ENCODE measurements around the gene SSTR5. TPM values are rescaled to one million over a fixed set of nuclear protein-coding genes. Genes with fewer than 3 reads are reported as not detected.

Gene SSTR5
- total RNA-seq, 5 donors from 2014 or later (not counting 1 experiment from before 2014, with no cell fraction given) = not detected

DNA sequence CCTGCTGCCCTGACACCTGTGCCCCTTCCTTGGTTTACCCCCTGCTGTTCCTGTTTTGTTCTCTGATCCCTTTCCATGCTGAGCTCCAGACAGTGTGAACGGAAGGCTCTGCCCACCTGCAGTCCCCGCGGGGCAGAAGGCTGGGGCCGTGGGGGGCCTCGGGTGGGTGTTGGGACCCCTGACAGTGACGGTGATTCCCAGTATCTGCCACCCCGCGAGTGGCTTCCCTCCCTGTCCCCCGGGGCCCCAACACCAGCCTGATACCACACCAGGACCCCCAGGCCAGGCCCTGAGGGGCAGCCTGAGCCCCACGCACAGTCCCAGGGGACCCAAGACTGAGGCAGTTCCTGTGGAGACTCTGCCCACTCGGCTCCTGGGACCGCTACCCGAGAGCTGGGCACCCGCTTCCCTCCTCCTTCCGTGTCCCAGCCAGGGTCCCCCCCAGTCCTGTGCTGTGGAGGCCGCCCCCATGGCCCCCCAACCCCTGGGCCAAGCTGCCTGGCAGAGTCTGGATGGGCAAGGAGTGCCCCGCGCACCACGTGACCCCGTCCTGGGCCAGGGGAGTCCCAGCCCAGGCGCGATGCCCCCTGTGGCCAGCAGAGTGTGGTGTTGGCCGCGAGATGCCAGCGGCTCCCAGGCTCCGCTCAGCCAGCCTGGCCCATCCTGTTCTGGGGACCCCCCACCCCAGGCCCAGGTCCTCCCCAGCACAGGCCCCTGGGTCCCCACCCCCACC lies 33.5 kb downstream of the SSTR5 start:
- peaks cover 0 to 20% of the 10 kb centered on the region in 2 donors for H3K27me3 Mint-ChIP-seq
- no peaks in the 10 kb centered on the region for H3K4me1 Mint-ChIP-seq
- H3K27ac Mint-ChIP-seq = no peak overlapping the region
- DNase-seq (peak in 23 of 35 experiments; percentile 10 to 57 (median 29)), ATAC-seq (replicated peaks in 1 of 4) (peak in 3 of 4 experiments; percentile 42 to 74 (median 43))
- Histone ChIP-seq H3K27ac (ENCODE audit: low read length) (no peak overlapping the region), H3K36me3 (ENCODE audit: control insufficient read depth in 2 of 2, extremely low read depth in 1 of 2, insufficient read depth in 1 of 2, low read length in 1 of 2) (no peaks in the 10 kb centered on the region), H3K4me1 (ENCODE audit: control insufficient read depth in 1 of 2, extremely low read depth in 1 of 2, insufficient read depth in 2 of 2, low read length in 2 of 2) (peaks cover 0 to 8% of the 10 kb centered on the region in 2 experiments), H3K9me3 (no peaks in the 10 kb centered on the region), H3K27me3 (replicated peaks in 1 of 2; ENCODE audit: control insufficient read depth in 2 of 2, extremely low read depth in 1 of 2, insufficient read depth in 2 of 2, low read length in 1 of 2) (peaks cover 2 to 82% of the 10 kb centered on the region in 2 experiments), H3K4me3 (ENCODE audit: control insufficient read depth in 1 of 2, extremely low read depth in 1 of 2, low read length in 1 of 2) (no peak overlapping the region)
- no peaks in the 10 kb centered on the region for H3K9me3 Mint-ChIP-seq
- H3K36me3 Mint-ChIP-seq = no peaks in the 10 kb centered on the region
- ChIA-PET CTCF (no interaction called here), POLR2A (no interaction called here)
- no peak overlapping the region for H3K4me3 Mint-ChIP-seq
- WGBS (ENCODE audit: insufficient coverage) = 45% methylated on average over 21 of the region's 26 CpGs

DNA sequence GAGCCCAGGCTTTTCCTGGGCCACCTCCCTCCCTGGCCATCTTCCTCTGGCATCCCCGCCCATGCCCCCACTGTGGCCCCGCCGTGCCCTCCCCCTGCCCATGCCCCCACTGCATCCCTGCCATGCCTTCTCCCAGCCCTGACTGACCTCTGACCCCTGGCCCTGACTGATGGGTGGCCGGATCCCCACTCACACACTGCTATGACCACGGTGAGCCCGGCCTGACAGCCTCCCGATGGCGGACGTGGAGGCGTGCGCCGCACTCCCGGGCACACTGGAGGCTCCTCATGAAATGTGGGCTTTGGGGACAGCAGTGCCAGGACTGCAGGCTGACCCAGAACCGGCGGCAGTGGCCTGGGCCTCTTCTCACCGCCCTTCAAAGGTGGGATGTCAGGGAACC lies 34.1 kb downstream of the SSTR5 start:
- 87% methylated on average over 14 of the region's 16 CpGs for WGBS (ENCODE audit: insufficient coverage)
- H3K4me1 Mint-ChIP-seq = no peaks in the 10 kb centered on the region
- ChIA-PET CTCF (interaction anchor here in 1 of 2 donors (0.6 to 0.8 kb wide), 2 partner anchors 87 to 179 kb away, joined by 4 to 5 read pairs; no protein-coding TSS in a partner anchor), POLR2A (no interaction called here)
- peaks cover 0 to 17% of the 10 kb centered on the region in 2 donors for H3K27me3 Mint-ChIP-seq
- H3K27ac ChIP-seq (ENCODE audit: low read length) = no peak overlapping the region
- H3K36me3 Mint-ChIP-seq = no peaks in the 10 kb centered on the region
- DNase-seq (no peak), ATAC-seq (replicated peaks in 1 of 4) (no peak)
- no peaks in the 10 kb centered on the region for H3K9me3 Mint-ChIP-seq
- no peak overlapping the region for H3K4me3 ChIP-seq (ENCODE audit: control insufficient read depth in 1 of 2, extremely low read depth in 1 of 2, low read length in 1 of 2)
- H3K27ac Mint-ChIP-seq = no peak overlapping the region
- H3K4me3 Mint-ChIP-seq = no peak overlapping the region
- H3K36me3 ChIP-seq (ENCODE audit: control insufficient read depth in 2 of 2, extremely low read depth in 1 of 2, insufficient read depth in 1 of 2, low read length in 1 of 2) = no peaks in the 10 kb centered on the region
- no peaks in the 10 kb centered on the region for H3K9me3 ChIP-seq
- H3K27me3 ChIP-seq (replicated peaks in 1 of 2; ENCODE audit: control insufficient read depth in 2 of 2, extremely low read depth in 1 of 2, insufficient read depth in 2 of 2, low read length in 1 of 2) = peaks cover 2 to 76% of the 10 kb centered on the region in 2 experiments
- peaks cover 0 to 8% of the 10 kb centered on the region in 2 experiments for H3K4me1 ChIP-seq (ENCODE audit: control insufficient read depth in 1 of 2, extremely low read depth in 1 of 2, insufficient read depth in 2 of 2, low read length in 2 of 2)

DNA sequence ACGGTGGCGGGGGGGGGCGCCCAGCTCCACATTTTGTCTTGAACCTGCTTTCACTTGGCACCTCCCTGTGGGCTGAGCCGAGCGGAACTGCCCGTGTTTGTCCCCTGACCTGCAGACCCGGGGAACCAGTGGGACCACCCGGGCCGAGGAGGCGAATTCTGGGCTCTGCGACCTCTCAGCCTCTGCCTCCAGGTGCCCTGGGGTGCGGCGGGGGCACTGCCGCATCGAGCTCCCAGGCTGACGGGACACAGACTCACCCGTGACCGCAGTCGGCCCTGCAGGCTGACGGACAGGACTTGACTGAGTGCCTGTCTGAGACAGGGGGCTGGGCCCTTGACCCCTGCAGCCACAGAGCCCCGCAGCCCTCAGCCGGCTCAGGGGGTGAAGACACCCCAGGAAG lies 34.6 kb downstream of the SSTR5 start:
- ChIA-PET POLR2A (no interaction called here), CTCF (interaction anchor here in 1 of 2 donors (0.6 to 0.8 kb wide), 2 partner anchors 87 to 180 kb away, joined by 4 to 5 read pairs; no protein-coding TSS in a partner anchor)
- H3K4me1 Mint-ChIP-seq = no peaks in the 10 kb centered on the region
- Histone ChIP-seq H3K9me3 (no peaks in the 10 kb centered on the region), H3K36me3 (ENCODE audit: control insufficient read depth in 2 of 2, extremely low read depth in 1 of 2, insufficient read depth in 1 of 2, low read length in 1 of 2) (no peaks in the 10 kb centered on the region), H3K27me3 (replicated peaks in 1 of 2; ENCODE audit: control insufficient read depth in 2 of 2, extremely low read depth in 1 of 2, insufficient read depth in 2 of 2, low read length in 1 of 2) (peaks cover 2 to 71% of the 10 kb centered on the region in 2 experiments), H3K4me3 (ENCODE audit: control insufficient read depth in 1 of 2, extremely low read depth in 1 of 2, low read length in 1 of 2) (no peak overlapping the region), H3K4me1 (ENCODE audit: control insufficient read depth in 1 of 2, extremely low read depth in 1 of 2, insufficient read depth in 2 of 2, low read length in 2 of 2) (peaks cover 0 to 8% of the 10 kb centered on the region in 2 experiments), H3K27ac (ENCODE audit: low read length) (no peak overlapping the region)
- no peak overlapping the region for H3K4me3 Mint-ChIP-seq
- no peaks in the 10 kb centered on the region for H3K36me3 Mint-ChIP-seq
- no peaks in the 10 kb centered on the region for H3K9me3 Mint-ChIP-seq
- H3K27ac Mint-ChIP-seq = no peak overlapping the region
- DNase-seq (no peak), ATAC-seq (replicated peaks in 1 of 4) (no peak)
- H3K27me3 Mint-ChIP-seq = peaks cover 0 to 17% of the 10 kb centered on the region in 2 donors
- 71% methylated on average over 22 of the region's 22 CpGs for WGBS (ENCODE audit: insufficient coverage)

DNA sequence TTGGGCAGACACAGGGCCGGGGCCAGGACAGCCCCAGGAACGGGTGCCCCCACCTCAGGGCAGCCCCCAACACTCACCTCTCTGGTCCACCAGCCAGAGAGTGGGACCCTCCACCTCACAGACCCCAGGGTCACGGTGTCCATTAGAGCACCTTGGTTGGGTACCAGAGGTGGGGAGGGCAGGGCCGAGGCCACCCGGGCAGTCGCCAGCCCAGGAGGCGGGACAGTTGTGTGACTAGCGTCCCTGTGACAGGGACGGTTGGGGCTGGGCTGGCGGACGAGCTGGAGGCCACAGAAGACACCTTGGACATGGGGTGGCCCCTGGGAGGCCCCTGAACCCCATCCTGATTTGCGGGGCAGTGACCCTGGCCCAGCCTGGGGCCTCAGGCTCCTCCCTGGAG lies 35.2 kb downstream of the SSTR5 start:
- peaks cover 2 to 72% of the 10 kb centered on the region in 2 experiments for H3K27me3 ChIP-seq (replicated peaks in 1 of 2; ENCODE audit: control insufficient read depth in 2 of 2, extremely low read depth in 1 of 2, insufficient read depth in 2 of 2, low read length in 1 of 2)
- no peak for ATAC-seq (replicated peaks in 1 of 4)
- Mint-ChIP-seq H3K4me3 (no peak overlapping the region), H3K27me3 (peaks cover 0 to 17% of the 10 kb centered on the region in 2 donors), H3K27ac (no peak overlapping the region), H3K4me1 (no peaks in the 10 kb centered on the region), H3K36me3 (no peaks in the 10 kb centered on the region), H3K9me3 (no peaks in the 10 kb centered on the region)
- WGBS (ENCODE audit: insufficient coverage) = 62% methylated on average over 10 of the region's 12 CpGs
- H3K27ac ChIP-seq (ENCODE audit: low read length) = no peak overlapping the region
- H3K9me3 ChIP-seq = no peaks in the 10 kb centered on the region
- no peak overlapping the region for H3K4me3 ChIP-seq (ENCODE audit: control insufficient read depth in 1 of 2, extremely low read depth in 1 of 2, low read length in 1 of 2)
- peaks cover 0 to 8% of the 10 kb centered on the region in 2 experiments for H3K4me1 ChIP-seq (ENCODE audit: control insufficient read depth in 1 of 2, extremely low read depth in 1 of 2, insufficient read depth in 2 of 2, low read length in 2 of 2)
- ChIA-PET CTCF (no interaction called here), POLR2A (no interaction called here)
- H3K36me3 ChIP-seq (ENCODE audit: control insufficient read depth in 2 of 2, extremely low read depth in 1 of 2, insufficient read depth in 1 of 2, low read length in 1 of 2) = no peaks in the 10 kb centered on the region
- no peak for DNase-seq

DNA sequence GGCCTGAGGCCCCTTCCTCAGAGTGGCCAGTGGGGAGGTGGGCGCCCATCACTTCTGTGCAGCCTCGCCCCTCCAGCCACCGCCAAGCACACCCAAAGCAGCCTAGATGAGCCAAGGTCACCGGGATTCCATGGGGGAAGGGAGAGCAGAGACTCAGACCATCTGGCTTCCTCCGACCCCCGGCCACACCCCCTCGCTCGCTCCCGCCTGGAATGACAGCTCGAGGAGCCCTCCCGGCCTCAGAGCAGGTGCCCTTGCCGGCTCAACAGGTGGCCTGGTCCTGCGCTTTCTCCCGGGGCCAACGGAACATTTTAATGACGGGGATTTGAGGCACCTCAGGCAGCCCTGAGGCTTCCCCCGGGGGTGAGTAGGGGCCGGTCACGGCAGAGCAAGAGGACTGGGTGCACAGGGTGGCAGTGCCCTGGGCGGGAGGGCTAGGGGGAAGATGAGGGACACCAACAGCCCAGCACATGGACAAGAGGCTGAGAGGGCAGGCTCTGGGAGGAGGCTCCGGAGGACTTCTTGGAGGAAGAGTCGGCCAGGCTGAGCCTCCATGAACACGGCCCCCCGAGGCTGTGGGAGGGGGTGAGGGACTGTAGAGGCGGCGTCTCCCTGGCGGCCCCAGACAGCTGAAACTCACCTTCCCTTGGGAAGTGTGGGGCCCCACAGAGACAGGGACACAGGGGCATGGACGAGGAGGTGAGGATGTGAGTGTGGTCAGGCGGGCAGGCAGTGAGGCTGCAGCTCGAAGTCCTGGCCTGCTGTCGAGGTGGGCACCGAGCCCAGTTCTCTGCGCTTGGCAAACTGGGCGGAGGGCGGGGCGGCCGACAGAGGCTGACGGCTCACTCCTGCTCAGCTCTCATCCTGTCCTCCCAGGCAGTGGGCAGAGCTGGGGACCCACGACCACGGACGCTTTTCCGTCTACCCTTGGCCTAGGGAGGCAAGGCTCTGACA lies 36.0 kb downstream of the SSTR5 start:
- POLR2A ChIA-PET = no interaction called here
- peaks cover 0 to 1% of the 10 kb centered on the region in 2 experiments for H3K4me1 ChIP-seq (ENCODE audit: control insufficient read depth in 1 of 2, extremely low read depth in 1 of 2, insufficient read depth in 2 of 2, low read length in 2 of 2)

DNA sequence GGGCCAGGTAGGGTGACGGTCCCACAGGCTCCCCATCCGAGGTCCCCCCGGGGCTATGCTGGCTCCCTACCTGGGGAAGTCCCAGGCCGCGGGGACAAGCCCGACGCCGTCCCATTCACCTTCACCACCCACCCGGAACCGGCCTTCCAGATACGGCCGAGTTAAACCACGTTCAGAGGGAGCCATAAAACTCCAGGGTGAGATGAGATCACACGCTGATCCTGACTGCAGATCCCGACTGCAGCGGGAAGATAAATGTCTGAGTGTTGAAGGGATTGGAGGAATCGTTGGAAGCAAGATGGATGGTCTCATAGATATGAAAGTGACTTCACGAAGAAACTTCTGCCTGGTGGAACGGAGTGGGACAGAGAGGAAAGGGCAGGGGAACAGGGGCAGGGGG lies 37.1 kb downstream of the SSTR5 start:
- Mint-ChIP-seq H3K27me3 (peaks cover 0 to 17% of the 10 kb centered on the region in 2 donors), H3K27ac (no peak overlapping the region), H3K36me3 (no peaks in the 10 kb centered on the region), H3K9me3 (no peaks in the 10 kb centered on the region), H3K4me3 (no peak overlapping the region), H3K4me1 (no peaks in the 10 kb centered on the region)
- Histone ChIP-seq H3K4me1 (ENCODE audit: control insufficient read depth in 1 of 2, extremely low read depth in 1 of 2, insufficient read depth in 2 of 2, low read length in 2 of 2) (no peaks in the 10 kb centered on the region), H3K36me3 (ENCODE audit: control insufficient read depth in 2 of 2, extremely low read depth in 1 of 2, insufficient read depth in 1 of 2, low read length in 1 of 2) (no peaks in the 10 kb centered on the region), H3K4me3 (ENCODE audit: control insufficient read depth in 1 of 2, extremely low read depth in 1 of 2, low read length in 1 of 2) (no peak overlapping the region), H3K9me3 (no peaks in the 10 kb centered on the region), H3K27ac (ENCODE audit: low read length) (no peak overlapping the region), H3K27me3 (replicated peaks in 1 of 2; ENCODE audit: control insufficient read depth in 2 of 2, extremely low read depth in 1 of 2, insufficient read depth in 2 of 2, low read length in 1 of 2) (peaks cover 0 to 64% of the 10 kb centered on the region in 2 experiments)
- ATAC-seq (replicated peaks in 1 of 4) (no peak), DNase-seq (no peak)
- WGBS (ENCODE audit: insufficient coverage) = 60% methylated on average over 5 of the region's 19 CpGs
- CTCF ChIA-PET = no interaction called here
- POLR2A ChIA-PET = no interaction called here

More for the DNA sequence above, 36.0 kb downstream of the SSTR5 start:
- no peaks in the 10 kb centered on the region for H3K9me3 Mint-ChIP-seq
- H3K36me3 Mint-ChIP-seq = no peaks in the 10 kb centered on the region
- H3K27ac Mint-ChIP-seq = no peak overlapping the region
- DNase-seq (no peak), ATAC-seq (replicated peaks in 1 of 4) (no peak)
- Histone ChIP-seq H3K27me3 (replicated peaks in 1 of 2; ENCODE audit: control insufficient read depth in 2 of 2, extremely low read depth in 1 of 2, insufficient read depth in 2 of 2, low read length in 1 of 2) (peaks cover 2 to 67% of the 10 kb centered on the region in 2 experiments), H3K9me3 (no peaks in the 10 kb centered on the region), H3K27ac (ENCODE audit: low read length) (no peak overlapping the region), H3K36me3 (ENCODE audit: control insufficient read depth in 2 of 2, extremely low read depth in 1 of 2, insufficient read depth in 1 of 2, low read length in 1 of 2) (no peaks in the 10 kb centered on the region), H3K4me3 (ENCODE audit: control insufficient read depth in 1 of 2, extremely low read depth in 1 of 2, low read length in 1 of 2) (no peak overlapping the region)
- no peaks in the 10 kb centered on the region for H3K4me1 Mint-ChIP-seq
- no peak overlapping the region for H3K4me3 Mint-ChIP-seq
- peaks cover 0 to 20% of the 10 kb centered on the region in 2 donors for H3K27me3 Mint-ChIP-seq
- CTCF ChIA-PET = no interaction called here
- WGBS (ENCODE audit: insufficient coverage) = 51% methylated on average over 36 of the region's 42 CpGs
